H9 (cell line): ENCODE results near the gene KAT8. TPM values are rescaled to one million over a fixed set of nuclear protein-coding genes. Genes with fewer than 3 reads are reported as not detected.

Experiments
- DNase-seq: peaks from one replicate; pipeline ENCODE4 v3.0.0-alpha.2; 2017
- H2AFZ ChIP-seq: one replicate; pipeline ENCODE4 v1.6.1; 2013; ENCODE audit warnings: mild to moderate bottlenecking, low read length, control low read depth, moderate library complexity
- H2AK5ac ChIP-seq: 2 replicates; pipeline ENCODE4 v1.6.1; 2013; ENCODE audit warnings: low read length, control low read depth, mixed read lengths; ENCODE audit not compliant: insufficient read length
- H2BK120ac ChIP-seq: one replicate; pipeline ENCODE4 v1.6.1; 2013; ENCODE audit warnings: low read depth, mild to moderate bottlenecking, low read length, control low read depth, inconsistent platforms; ENCODE audit not compliant: poor library complexity, severe bottlenecking
- H2BK12ac ChIP-seq: 2 replicates; pipeline ENCODE4 v1.6.1; 2013; ENCODE audit warnings: low read length, control low read depth, mixed read lengths, low read depth; ENCODE audit not compliant: insufficient read length
- H2BK15ac ChIP-seq: 2 replicates; pipeline ENCODE4 v1.6.1; 2013; ENCODE audit warnings: low read depth, low read length, control low read depth
- H2BK20ac ChIP-seq: one replicate; pipeline ENCODE4 v1.6.1; 2013; ENCODE audit warnings: low read depth, mild to moderate bottlenecking, low read length, control low read depth, inconsistent platforms; ENCODE audit not compliant: poor library complexity, severe bottlenecking
- H2BK5ac ChIP-seq: 2 replicates; pipeline ENCODE4 v1.6.1; 2013; ENCODE audit warnings: low read length, control low read depth, mixed read lengths; ENCODE audit not compliant: insufficient read length
- H3K14ac ChIP-seq: 2 replicates; pipeline ENCODE4 v1.6.1; 2013; ENCODE audit warnings: low read length, control low read depth; ENCODE audit not compliant: insufficient read depth
- H3K18ac ChIP-seq: 2 replicates; pipeline ENCODE4 v1.6.1; 2013; ENCODE audit warnings: low read depth, mild to moderate bottlenecking, mixed read lengths, low read length, control low read depth; ENCODE audit not compliant: insufficient read length
- H3K23ac ChIP-seq: 2 replicates; pipeline ENCODE4 v1.6.1; 2013; ENCODE audit warnings: low read length, control low read depth, mixed read lengths, low read depth; ENCODE audit not compliant: insufficient read length
- H3K23me2 ChIP-seq: 2 replicates; pipeline ENCODE4 v1.6.1; 2013; ENCODE audit warnings: low read depth, mild to moderate bottlenecking, mixed read lengths, low read length, control low read depth; ENCODE audit not compliant: insufficient read length, poor library complexity, severe bottlenecking
- H3K27ac ChIP-seq: 2 replicates; pipeline ENCODE4 v1.5.1; 2013; ENCODE audit warnings: low read length, control low read depth, mixed read lengths, low read depth; ENCODE audit not compliant: insufficient read length
- H3K27me3 ChIP-seq: 2 replicates; pipeline ENCODE4 v1.6.1; 2013; ENCODE audit warnings: low read length, control low read depth, inconsistent platforms; ENCODE audit not compliant: insufficient read depth
- H3K4ac ChIP-seq: 2 replicates; pipeline ENCODE4 v1.6.1; 2013; ENCODE audit warnings: low read depth, mild to moderate bottlenecking, control low read depth, inconsistent platforms, low read length, moderate library complexity
- H3K4me1 ChIP-seq: 2 replicates; pipeline ENCODE4 v1.6.1; 2013; ENCODE audit warnings: low read length, control low read depth, inconsistent platforms; ENCODE audit not compliant: insufficient read depth
- H3K4me2 ChIP-seq: 2 replicates; pipeline ENCODE4 v1.6.1; 2013; ENCODE audit warnings: low read length, control low read depth, mixed read lengths; ENCODE audit not compliant: insufficient read length, insufficient read depth
- H3K56ac ChIP-seq: 2 replicates; pipeline ENCODE4 v1.6.1; 2013; ENCODE audit warnings: low read depth, mild to moderate bottlenecking, mixed read lengths, low read length, control low read depth; ENCODE audit not compliant: insufficient read length
- H3K79me1 ChIP-seq: 2 replicates; pipeline ENCODE4 v1.6.1; 2013; ENCODE audit warnings: low read depth, mild to moderate bottlenecking, moderate library complexity, low read length, control low read depth, inconsistent platforms; ENCODE audit not compliant: insufficient read depth, poor library complexity, severe bottlenecking
- H3K79me2 ChIP-seq: 2 replicates; pipeline ENCODE4 v1.6.1; 2013; ENCODE audit warnings: low read length, control low read depth, inconsistent platforms; ENCODE audit not compliant: insufficient read depth
- H3K9ac ChIP-seq: 2 replicates; pipeline ENCODE4 v1.6.1; 2013; ENCODE audit warnings: low read length, control low read depth, mixed read lengths; ENCODE audit not compliant: insufficient read length; ENCODE audit errors: extremely low read depth
- H3K9me3 ChIP-seq: one replicate; pipeline ENCODE4 v1.6.1; 2013; ENCODE audit warnings: low read depth, low read length, inconsistent platforms; ENCODE audit not compliant: control insufficient read depth
- H3T11ph ChIP-seq: one replicate; pipeline ENCODE4 v1.6.1; 2013; ENCODE audit warnings: mild to moderate bottlenecking, low read length, control low read depth, inconsistent platforms
- H4K20me1 ChIP-seq: one replicate; pipeline ENCODE4 v1.6.1; 2013; ENCODE audit not compliant: control insufficient read depth, insufficient read length, insufficient read depth
- H4K5ac ChIP-seq: 2 replicates; pipeline ENCODE4 v1.6.1; 2013; ENCODE audit warnings: low read depth, mild to moderate bottlenecking, mixed read lengths, low read length, control low read depth; ENCODE audit not compliant: insufficient read length
- H4K8ac ChIP-seq: replicated peaks from 2 replicates; pipeline ENCODE4 v1.6.1; 2013; ENCODE audit warnings: low read length, control low read depth, mixed read lengths, low read depth; ENCODE audit not compliant: insufficient read length
- H4K91ac ChIP-seq: 2 replicates; pipeline ENCODE4 v1.6.1; 2013; ENCODE audit warnings: low read depth, mild to moderate bottlenecking, moderate library complexity, mixed read lengths, low read length, control low read depth; ENCODE audit not compliant: insufficient read length
- H3K27ac Mint-ChIP-seq, 3 experiments: 2 replicates in 2 of 3; 3 replicates in 1 of 3; pipeline ENCODE4 v1.8.0; 2020 to 2021; ENCODE audit warnings: mixed read lengths in 3 of 3, mild to moderate bottlenecking in 1 of 3, moderate library complexity in 1 of 3
- H3K27me3 Mint-ChIP-seq: 2 replicates; pipeline ENCODE4 v1.8.0; 2021; ENCODE audit warnings: low read depth, mild to moderate bottlenecking, moderate library complexity, mixed read lengths
- H3K36me3 Mint-ChIP-seq, 3 experiments: 2 replicates in 2 of 3; 3 replicates in 1 of 3; pipeline ENCODE4 v1.8.0; 2020 to 2021; ENCODE audit warnings: low read depth in 3 of 3, mixed read lengths in 3 of 3; ENCODE audit not compliant: insufficient read depth in 1 of 3
- H3K4me1 Mint-ChIP-seq, 2 experiments: 2 replicates each; pipeline ENCODE4 v1.8.0; 2020; ENCODE audit warnings: mixed read lengths in 2 of 2
- H3K4me3 Mint-ChIP-seq, 2 experiments: 2 replicates in 1 of 2; 3 replicates in 1 of 2; pipeline ENCODE4 v1.8.0; 2020 to 2021; ENCODE audit warnings: mild to moderate bottlenecking in 2 of 2, mixed read lengths in 2 of 2, moderate library complexity in 1 of 2
- H3K9me3 Mint-ChIP-seq, 2 experiments: 2 replicates in 1 of 2; 3 replicates in 1 of 2; pipeline ENCODE4 v1.8.0; 2020; ENCODE audit warnings: mild to moderate bottlenecking in 2 of 2, mixed read lengths in 2 of 2, moderate library complexity in 1 of 2
- CTCF ChIP-seq: fragments of 200-600 bp; sonication (generic); conservative IDR thresholded peaks from 3 replicates; pipeline ENCODE4 v1.8.0; 2021; ENCODE audit warnings: antibody characterized with exemption, mild to moderate bottlenecking
- WGBS: extraction: QIAGEN DNeasy Blood & Tissue Kit; methylation state at CpG from one replicate; pipeline ENCODE4 v1.1.7; 2013; ENCODE audit warnings: missing lambda C conversion rate, low lambda C conversion rate, mixed read lengths; ENCODE audit not compliant: insufficient read length; ENCODE audit errors: extremely low coverage; 5-methylcytosine and 5-hydroxymethylcytosine counted together
- total RNA-seq: library from RNA; stranded (reverse); gene quantifications from 2 replicates; pipeline ENCODE4 v1.2.1, GENCODE V29; 2021

KAT8 gene
- total RNA-seq, 1 experiment from 2014 or later = 52.1 TPM

DNA sequence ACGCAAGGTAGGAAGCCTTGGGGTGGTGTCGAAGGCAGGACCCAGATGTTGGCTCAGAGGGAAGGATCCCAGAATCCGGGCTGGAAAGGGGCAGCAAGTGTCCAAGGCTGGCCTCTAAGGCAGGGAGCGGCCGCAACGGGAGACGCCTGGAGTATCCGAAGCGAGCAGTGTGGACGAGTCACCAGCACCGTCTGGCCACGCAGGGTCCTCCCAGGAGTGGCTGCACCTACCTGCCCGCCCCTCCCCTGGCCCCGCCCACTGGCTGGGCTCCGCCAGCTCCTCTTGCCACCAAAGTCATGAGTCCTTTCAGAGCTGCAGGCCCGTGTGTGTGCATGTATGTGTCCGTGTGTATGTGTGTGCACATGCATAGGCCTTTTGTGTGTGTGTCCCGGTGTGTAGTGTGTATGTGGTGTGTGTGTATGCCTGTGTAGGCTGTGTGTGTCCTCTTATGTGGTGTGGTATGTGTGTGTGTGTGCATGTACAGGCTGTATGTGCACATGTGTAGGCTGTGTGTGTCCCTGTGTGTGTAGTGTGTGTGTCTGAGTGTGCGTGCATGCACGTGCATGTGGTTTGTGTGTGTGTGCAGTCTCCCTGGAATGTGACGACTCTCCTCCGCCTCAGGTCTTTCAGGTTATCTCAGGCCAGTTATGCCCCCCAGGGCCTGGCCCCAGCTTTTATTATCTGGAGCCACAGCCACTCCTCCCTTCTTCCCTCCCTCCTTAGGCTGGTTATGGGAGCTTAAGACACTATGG is 18.2 kb downstream of the KAT8 start, which contains the start of gene PRSS8:
PRSS8 (minus strand) TSS at position 193 of the 752 bp plus-strand sequence. CDS start 229 bp downstream, outside the sequence.
- peaks cover 24 to 30% (median 27%) of the 10 kb centered on the region in 3 experiments for H3K36me3 Mint-ChIP-seq
- peaks cover 4% of the 10 kb centered on the region; the same call in 1 of the 2 replicates for H3K79me2 ChIP-seq
- no peak within 1 kb of the TSS for H4K91ac ChIP-seq
- no peak within 1 kb of the TSS for H4K5ac ChIP-seq
- H3K9ac ChIP-seq = peak within 1 kb of the TSS; percentile 81
- no peak within 1 kb of the TSS for H2AK5ac ChIP-seq
- no peaks in the 10 kb centered on the region for H3K27me3 ChIP-seq
- WGBS = no CpG with 5 or more reads among the region's 22 CpGs
- H3K9me3 ChIP-seq = no peaks in the 10 kb centered on the region
- peaks cover 54 to 67% of the 10 kb centered on the region in 2 experiments for H3K4me1 Mint-ChIP-seq
- H3K79me1 ChIP-seq = peaks cover 5% of the 10 kb centered on the region
- H3K56ac ChIP-seq = no peak within 1 kb of the TSS
- H2AFZ ChIP-seq = no peak within 1 kb of the TSS
- no peaks in the 10 kb centered on the region; a peak in 1 of 5 replicates for H3K9me3 Mint-ChIP-seq
- no peak within 1 kb of the TSS for H2BK5ac ChIP-seq
- 0 out of 2 replicates have a peak within 1 kb of the TSS, but pooled peaks have one; percentile 56 for H3K14ac ChIP-seq
- no peak within 1 kb of the TSS for H2BK20ac ChIP-seq
- no peaks in the 10 kb centered on the region for H4K20me1 ChIP-seq
- peak within 1 kb of the TSS; percentile 38 for H3K4me2 ChIP-seq
- no peaks in the 10 kb centered on the region for H3K27me3 Mint-ChIP-seq
- no peak within 1 kb of the TSS for H4K8ac ChIP-seq
- H2BK12ac ChIP-seq = no peak within 1 kb of the TSS
- no peak for TF ChIP-seq CTCF
- peaks cover 15% of the 10 kb centered on the region; the same call in 1 of the 2 replicates for H3K4me1 ChIP-seq
- no peak within 1 kb of the TSS for H3K27ac ChIP-seq
- H3K18ac ChIP-seq = peak within 1 kb of the TSS; percentile 89
- no peak within 1 kb of the TSS; the same call in 1 of the 2 replicates for H3K4ac ChIP-seq
- H2BK15ac ChIP-seq = no peak within 1 kb of the TSS; the same call in 1 of the 2 replicates
- DNase-seq = peak; percentile 75
- no peak within 1 kb of the TSS for H2BK120ac ChIP-seq
- peak within 1 kb of the TSS; percentile 81 to 92 for H3K4me3 Mint-ChIP-seq
- H3K23me2 ChIP-seq = peaks cover 5% of the 10 kb centered on the region
- no peak within 1 kb of the TSS for H3K23ac ChIP-seq
- peak within 1 kb of the TSS; percentile 95 to 99 (median 97) for H3K27ac Mint-ChIP-seq
- no peak within 1 kb of the TSS for H3T11ph ChIP-seq
